GM19193 (cell line): ENCODE data around the gene KHDC1L.
A peak's percentile ranks its signal among the peaks of the same experiment; 100 is the strongest.

Experiments used
- POLR2A ChIP-seq: IDR thresholded peaks from 4 replicates; pipeline ENCODE4 v1.6.1; 2011; ENCODE audit not compliant: insufficient read depth, insufficient read length; ENCODE audit errors: extremely low read depth

KHDC1L gene, protein sequence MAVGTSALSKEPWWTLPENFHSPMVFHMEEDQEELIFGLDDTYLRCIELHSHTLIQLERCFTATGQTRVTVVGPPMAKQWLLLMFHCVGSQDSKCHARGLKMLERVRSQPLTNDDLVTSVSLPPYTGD

GRCh38 chr6:73225396-73225795 lies at the start of gene KHDC1L:
TSS of gene KHDC1L (minus strand) at chr6:73225496. CDS start at chr6:73225408, 88 bp downstream.
- TF ChIP-seq POLR2A, result no peak

DNA sequence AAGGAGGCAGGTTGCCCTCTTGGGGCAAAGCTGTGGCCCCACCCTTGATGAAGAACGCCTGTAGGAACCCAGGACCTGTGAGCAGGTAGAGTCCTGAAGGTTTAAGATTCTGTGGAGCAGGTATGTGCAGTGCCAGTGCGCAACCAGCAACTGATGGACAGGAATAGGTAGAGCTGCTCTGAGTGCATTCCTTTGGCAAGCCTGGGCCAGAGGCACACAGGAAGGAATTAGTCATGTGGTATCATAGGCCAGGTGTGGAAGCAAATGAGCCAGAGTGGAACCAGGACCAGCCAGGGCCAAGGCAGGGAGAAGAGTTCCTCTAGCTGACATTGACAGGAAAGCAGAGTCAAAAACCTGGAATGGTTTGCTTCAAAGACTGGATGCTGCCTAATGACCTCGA lies 39.1 kb upstream of the KHDC1L start:
- no peak for TF ChIP-seq POLR2A

DNA sequence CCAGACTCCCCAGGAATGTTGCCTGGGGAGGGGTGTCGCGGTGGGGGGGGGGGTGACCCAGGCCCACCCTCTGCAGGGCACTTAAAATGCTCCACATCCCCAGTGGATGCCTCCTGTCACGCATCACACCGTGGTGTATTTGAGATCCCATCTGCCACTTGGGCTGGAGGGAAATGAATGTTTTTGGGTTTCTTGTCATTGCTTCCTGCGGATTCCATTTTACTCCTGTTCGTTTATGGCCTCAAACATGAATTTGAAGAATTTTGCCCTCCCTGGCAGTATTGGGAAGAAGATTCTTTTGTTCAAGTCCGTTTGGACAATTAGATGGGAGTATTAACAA lies 38.2 kb upstream of the KHDC1L start:
- no peak for TF ChIP-seq POLR2A

DNA sequence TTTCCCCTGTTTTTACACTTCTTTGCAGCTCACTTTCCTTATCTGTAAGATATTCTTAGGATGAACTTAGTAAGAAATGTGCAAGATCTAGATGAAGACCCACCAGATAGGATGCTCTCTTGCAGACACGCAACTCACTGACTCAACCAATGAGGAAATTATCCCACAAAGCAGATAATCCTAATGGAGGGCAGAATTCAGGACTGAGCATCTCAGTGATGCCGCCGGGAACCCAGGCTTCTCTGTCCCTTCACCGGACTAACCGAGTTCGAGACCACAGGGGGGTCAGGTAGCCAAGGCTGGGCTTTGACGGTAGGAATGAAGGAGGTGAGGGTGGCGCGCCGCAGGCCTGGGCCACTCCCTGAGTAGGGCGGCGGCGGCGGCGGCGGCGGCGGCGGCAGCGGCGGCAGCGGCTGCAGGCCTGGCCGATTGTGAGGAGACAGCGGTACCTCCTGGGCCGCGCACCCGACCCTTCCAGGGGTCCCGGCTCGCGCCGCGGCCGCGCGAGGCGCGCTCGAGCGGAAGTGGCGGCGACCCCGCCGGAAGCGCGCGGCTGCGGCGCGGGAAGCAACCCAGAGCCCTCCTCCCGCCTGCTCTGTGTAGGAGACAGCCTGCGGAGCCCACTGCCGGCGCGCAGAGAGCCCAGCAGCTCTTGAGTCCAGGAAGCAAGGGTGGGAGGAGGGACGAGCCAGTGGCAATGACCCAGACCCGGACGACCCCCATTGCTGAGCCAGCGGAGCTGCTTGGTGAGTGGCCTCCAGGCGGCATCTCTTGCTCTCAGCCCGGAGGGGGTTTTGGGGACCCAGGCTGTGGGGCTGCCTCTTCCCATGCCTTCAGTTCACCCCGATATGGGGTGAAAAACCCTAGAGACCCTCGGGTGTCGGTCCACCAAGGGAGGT lies 37.6 kb upstream of the KHDC1L start, which contains the start of gene KHDC1:
TSS of gene KHDC1 (minus strand) at position 526 of the 899 bp plus-strand sequence. CDS start 20,679 bp downstream, outside the sequence.
- TF ChIP-seq POLR2A, result peak; percentile 73

DNA sequence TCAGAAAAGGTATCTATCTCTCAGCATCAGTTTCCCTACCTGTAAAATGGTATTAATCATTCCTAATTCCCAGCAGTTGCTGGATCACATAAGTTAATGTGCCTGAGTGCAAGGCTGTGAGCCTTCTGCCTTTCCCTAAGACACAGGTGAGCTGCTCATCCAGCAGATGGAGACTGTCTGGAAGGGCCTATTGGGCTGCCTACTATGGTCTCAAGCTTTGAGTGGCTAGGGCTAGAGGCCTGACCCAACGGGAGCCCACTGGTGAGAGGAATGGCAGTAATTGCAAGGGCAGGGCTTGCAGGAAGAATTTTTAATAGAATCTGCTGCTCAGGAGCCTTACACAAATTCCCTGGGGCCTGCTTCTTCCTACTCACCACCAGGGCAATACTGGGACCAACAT lies 33.4 kb upstream of the KHDC1L start:
- TF ChIP-seq POLR2A, result no peak

- TF ChIP-seq POLR2A, result no peak
Observed at GRCh38 chr6:73252703-73253102, 27.4 kb upstream of the KHDC1L start.

GRCh38 chr6:73250016-73250415 lies 24.7 kb upstream of the KHDC1L start:
- TF ChIP-seq POLR2A, result no peak

- TF ChIP-seq POLR2A, result no peak
Observed at GRCh38 chr6:73248192-73248903, 23.1 kb upstream of the KHDC1L start.

- TF ChIP-seq POLR2A, result no peak
Observed at GRCh38 chr6:73242001-73242400, 16.7 kb upstream of the KHDC1L start.

DNA sequence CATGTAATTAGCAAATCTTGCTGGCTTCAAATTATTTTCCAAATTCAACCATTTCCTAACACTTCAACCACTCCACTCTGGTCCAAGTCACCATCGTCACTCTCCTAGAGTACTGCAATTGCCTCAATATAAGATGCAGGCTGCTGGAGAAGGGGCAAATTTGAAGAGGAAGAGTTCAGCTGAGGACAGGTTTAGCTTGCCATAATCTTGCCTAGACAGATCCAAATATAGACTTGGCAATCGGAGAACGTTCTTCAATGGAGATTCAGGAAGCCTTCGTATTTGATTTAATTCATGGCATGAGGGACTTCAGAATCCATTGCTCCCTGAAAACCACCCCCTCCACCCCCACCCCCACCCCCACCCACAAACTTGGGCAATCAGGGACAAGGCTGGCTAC lies 15.4 kb upstream of the KHDC1L start:
- no peak for TF ChIP-seq POLR2A

GRCh38 chr6:73236144-73236750 lies 11.0 kb upstream of the KHDC1L start:
- no peak for TF ChIP-seq POLR2A

- TF ChIP-seq POLR2A, result no peak
Observed at GRCh38 chr6:73234733-73235132, 9.4 kb upstream of the KHDC1L start.

GRCh38 chr6:73233048-73233447 lies 7.8 kb upstream of the KHDC1L start:
- no peak for TF ChIP-seq POLR2A

- TF ChIP-seq POLR2A, result no peak
Observed at GRCh38 chr6:73231986-73232391, 6.7 kb upstream of the KHDC1L start.

DNA sequence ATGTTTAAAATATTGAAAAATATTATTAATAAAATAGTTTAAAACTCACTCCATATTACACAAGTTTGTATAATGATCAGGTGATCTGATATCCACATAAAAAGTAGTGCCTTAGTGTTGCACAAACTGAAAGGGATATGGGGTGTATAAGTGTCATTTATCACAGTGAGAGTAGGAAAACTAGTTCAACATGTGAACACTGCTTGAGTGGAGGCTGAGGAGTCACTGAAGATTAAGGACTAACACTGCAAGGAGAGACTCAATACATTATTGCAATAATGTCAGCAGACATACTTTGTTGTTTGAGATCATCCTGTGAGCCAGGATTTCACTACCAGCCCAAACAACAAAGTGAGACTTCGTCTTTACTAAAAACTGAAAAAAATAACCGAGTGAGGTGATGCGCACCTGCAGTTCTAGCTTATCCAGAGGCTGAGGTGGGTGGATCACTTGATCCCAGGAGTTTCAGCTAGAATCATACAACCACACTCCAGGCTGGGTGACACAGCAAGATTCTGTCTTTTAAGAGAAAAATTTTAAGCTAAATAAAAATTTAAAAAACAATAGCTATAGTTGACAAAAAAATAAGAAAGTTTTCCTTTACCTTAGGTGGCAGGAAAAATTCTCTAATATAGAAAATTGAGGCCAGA lies 2.4 kb upstream of the KHDC1L start:
- no peak for TF ChIP-seq POLR2A
